ENCODE results near the gene BRME1. TPM values are rescaled to one million over a fixed set of nuclear protein-coding genes. Genes with fewer than 3 reads are reported as not detected.

BRME1 gene
- total RNA-seq, 1 donor from 2014 or later, result 15.0 TPM

DNA sequence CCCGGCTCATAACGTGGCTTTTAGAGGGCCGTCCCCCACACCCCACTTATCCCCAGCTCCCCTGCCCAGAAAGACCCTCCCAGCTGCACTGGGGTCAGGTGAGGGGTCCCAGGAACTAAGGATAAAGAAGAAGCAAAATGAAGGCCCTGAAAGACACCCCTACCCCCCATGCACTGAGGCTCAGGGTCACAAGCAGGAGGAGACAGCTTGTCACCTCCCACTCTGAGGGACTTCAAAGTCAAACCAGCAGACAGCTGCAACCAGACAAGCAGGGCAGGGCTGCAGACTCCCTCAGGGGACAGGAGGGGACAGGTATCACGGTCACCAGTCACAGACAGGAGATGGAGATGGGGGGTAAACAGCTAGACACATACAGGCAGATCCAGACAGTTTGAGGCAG is 35.0 kb downstream of the BRME1 start:
- H3K27me3 Mint-ChIP-seq (ENCODE audit: low read depth), result peaks cover 38% of the 10 kb centered on the region
- H3K9me3 Mint-ChIP-seq, result no peaks in the 10 kb centered on the region
- H3K4me1 Mint-ChIP-seq, result peaks cover 26% of the 10 kb centered on the region
- DNase-seq (ENCODE audit: low read depth, low spot score), result no peak
- TF ChIP-seq, protein P1, sequence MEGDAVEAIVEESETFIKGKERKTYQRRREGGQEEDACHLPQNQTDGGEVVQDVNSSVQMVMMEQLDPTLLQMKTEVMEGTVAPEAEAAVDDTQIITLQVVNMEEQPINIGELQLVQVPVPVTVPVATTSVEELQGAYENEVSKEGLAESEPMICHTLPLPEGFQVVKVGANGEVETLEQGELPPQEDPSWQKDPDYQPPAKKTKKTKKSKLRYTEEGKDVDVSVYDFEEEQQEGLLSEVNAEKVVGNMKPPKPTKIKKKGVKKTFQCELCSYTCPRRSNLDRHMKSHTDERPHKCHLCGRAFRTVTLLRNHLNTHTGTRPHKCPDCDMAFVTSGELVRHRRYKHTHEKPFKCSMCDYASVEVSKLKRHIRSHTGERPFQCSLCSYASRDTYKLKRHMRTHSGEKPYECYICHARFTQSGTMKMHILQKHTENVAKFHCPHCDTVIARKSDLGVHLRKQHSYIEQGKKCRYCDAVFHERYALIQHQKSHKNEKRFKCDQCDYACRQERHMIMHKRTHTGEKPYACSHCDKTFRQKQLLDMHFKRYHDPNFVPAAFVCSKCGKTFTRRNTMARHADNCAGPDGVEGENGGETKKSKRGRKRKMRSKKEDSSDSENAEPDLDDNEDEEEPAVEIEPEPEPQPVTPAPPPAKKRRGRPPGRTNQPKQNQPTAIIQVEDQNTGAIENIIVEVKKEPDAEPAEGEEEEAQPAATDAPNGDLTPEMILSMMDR (conservative IDR thresholded peaks at IDR 0.05), result no peak
- no peak overlapping the region for H3K4me3 Mint-ChIP-seq
- H3K36me3 Mint-ChIP-seq (ENCODE audit: low read depth), result peaks cover 2% of the 10 kb centered on the region
- H3K27ac Mint-ChIP-seq (ENCODE audit: unreplicated experiment), result no peak overlapping the region

DNA sequence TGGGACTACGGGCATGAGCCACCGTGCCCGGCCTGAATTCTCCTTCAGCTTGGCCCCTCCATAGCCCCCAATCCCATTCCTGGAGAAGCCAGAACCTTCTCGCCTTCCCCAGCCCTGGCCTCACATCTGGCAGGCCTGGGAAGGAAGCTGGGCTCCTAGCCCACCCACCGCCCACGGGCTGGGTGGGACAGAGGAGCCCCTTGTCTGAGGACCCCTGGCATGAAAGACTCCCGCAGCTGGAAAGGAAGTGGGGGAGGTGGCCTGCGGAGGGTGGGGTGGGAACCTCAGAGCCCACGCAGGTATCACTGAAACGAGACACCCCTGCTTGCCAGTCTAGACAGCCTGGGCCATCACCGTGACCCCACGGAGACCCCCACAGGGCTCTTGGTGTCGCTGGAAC is 36.6 kb downstream of the BRME1 start:
- no peak for DNase-seq (ENCODE audit: low read depth, low spot score)
- Mint-ChIP-seq H3K4me1 (peaks cover 27% of the 10 kb centered on the region), H3K27me3 (ENCODE audit: low read depth) (peaks cover 43% of the 10 kb centered on the region), H3K9me3 (no peaks in the 10 kb centered on the region), H3K36me3 (ENCODE audit: low read depth) (peaks cover 2% of the 10 kb centered on the region), H3K4me3 (no peak overlapping the region), H3K27ac (ENCODE audit: unreplicated experiment) (no peak overlapping the region)
- TF ChIP-seq, protein P1 (conservative IDR thresholded peaks at IDR 0.05), result no peak

- TF ChIP-seq, protein P1 (conservative IDR thresholded peaks at IDR 0.05), result no peak
- no peaks in the 10 kb centered on the region for H3K9me3 Mint-ChIP-seq
- H3K36me3 Mint-ChIP-seq (ENCODE audit: low read depth), result peaks cover 2% of the 10 kb centered on the region
- DNase-seq (ENCODE audit: low read depth, low spot score), result no peak
- H3K4me1 Mint-ChIP-seq, result peaks cover 29% of the 10 kb centered on the region
- H3K4me3 Mint-ChIP-seq, result no peak overlapping the region
- no peak overlapping the region for H3K27ac Mint-ChIP-seq (ENCODE audit: unreplicated experiment)
- peaks cover 47% of the 10 kb centered on the region for H3K27me3 Mint-ChIP-seq (ENCODE audit: low read depth)
These were observed 37.3 kb downstream of the BRME1 start for GRCh38 chr19:13868663-13869062.

DNA sequence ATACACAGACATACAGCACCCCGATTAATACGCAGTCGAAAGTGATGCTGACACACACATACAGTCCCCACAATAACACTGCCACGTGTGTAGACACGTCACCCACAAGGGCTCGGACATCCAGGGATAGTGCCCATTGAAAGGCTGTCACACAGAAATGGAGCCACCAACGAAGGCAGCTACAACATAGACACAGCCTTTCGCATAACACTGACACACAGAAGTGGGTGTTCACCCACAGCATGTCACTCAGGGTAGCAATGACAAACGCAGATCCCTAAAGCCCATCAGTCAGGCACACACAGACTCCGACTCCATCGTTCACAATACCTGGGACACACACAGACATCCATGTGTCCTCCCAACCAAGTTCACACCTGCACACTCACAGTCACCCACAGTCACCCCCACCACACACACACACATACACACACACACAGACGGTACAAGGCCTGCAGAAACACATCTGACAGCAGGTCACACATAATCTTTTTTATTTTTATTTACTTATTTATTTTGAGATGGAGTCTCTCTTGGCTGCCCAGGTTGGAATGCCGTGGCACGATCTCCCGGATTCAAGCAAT is 39.4 kb downstream of the BRME1 start:
- no peaks in the 10 kb centered on the region for H3K9me3 Mint-ChIP-seq

GRCh38 chr19:13865571-13866462 is 40.1 kb downstream of the BRME1 start:
- Mint-ChIP-seq H3K9me3 (no peaks in the 10 kb centered on the region), H3K27me3 (ENCODE audit: low read depth) (peaks cover 59% of the 10 kb centered on the region)

More for the DNA sequence above, 39.4 kb downstream of the BRME1 start:
- peaks cover 58% of the 10 kb centered on the region for H3K27me3 Mint-ChIP-seq (ENCODE audit: low read depth)
- H3K4me1 Mint-ChIP-seq, result peaks cover 36% of the 10 kb centered on the region
- H3K4me3 Mint-ChIP-seq, result peak overlapping the region; percentile 89
- H3K36me3 Mint-ChIP-seq (ENCODE audit: low read depth), result peaks cover 2% of the 10 kb centered on the region
- TF ChIP-seq, protein P1 (conservative IDR thresholded peaks at IDR 0.05), result no peak
- DNase-seq (ENCODE audit: low read depth, low spot score), result no peak
- no peak overlapping the region for H3K27ac Mint-ChIP-seq (ENCODE audit: unreplicated experiment)

More at GRCh38 chr19:13865571-13866462, 40.1 kb downstream of the BRME1 start:
- TF ChIP-seq, protein P1 (conservative IDR thresholded peaks at IDR 0.05), result no peak
- Mint-ChIP-seq H3K4me1 (peaks cover 39% of the 10 kb centered on the region), H3K36me3 (ENCODE audit: low read depth) (peaks cover 2% of the 10 kb centered on the region), H3K27ac (ENCODE audit: unreplicated experiment) (no peak overlapping the region), H3K4me3 (peak overlapping the region; percentile 89)
- DNase-seq (ENCODE audit: low read depth, low spot score), result no peak

Data from neural crest cell (in vitro differentiated cells).